ENCODE results near the gene STARD3NL.
"Not testable (repeated sequence)": the region's sequence is repeated elsewhere in the genome, so short reads cannot be mapped to it uniquely, and the experiment has no call there.

STARD3NL gene

DNA sequence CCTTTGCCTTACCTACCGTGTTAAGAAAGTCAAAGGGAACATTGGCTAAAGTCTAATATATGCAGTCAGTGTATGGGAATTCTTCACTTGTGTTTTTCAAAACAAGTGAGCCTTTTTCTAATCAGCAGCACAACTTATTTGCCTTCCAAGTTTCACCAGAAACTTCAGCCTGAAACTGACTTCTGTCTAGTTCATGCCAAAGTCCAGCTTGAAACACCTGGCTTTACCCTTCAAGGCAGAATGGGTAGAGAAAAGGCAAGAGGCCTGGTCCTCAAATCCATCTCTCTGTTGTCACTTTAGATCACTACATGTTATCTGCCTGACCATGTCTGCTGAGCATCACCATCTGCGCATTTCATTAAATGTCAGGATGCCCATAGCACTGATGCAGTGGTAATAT is 92.4 kb downstream of the STARD3NL start:
- DNase-seq, result not testable (repeated sequence)

DNA sequence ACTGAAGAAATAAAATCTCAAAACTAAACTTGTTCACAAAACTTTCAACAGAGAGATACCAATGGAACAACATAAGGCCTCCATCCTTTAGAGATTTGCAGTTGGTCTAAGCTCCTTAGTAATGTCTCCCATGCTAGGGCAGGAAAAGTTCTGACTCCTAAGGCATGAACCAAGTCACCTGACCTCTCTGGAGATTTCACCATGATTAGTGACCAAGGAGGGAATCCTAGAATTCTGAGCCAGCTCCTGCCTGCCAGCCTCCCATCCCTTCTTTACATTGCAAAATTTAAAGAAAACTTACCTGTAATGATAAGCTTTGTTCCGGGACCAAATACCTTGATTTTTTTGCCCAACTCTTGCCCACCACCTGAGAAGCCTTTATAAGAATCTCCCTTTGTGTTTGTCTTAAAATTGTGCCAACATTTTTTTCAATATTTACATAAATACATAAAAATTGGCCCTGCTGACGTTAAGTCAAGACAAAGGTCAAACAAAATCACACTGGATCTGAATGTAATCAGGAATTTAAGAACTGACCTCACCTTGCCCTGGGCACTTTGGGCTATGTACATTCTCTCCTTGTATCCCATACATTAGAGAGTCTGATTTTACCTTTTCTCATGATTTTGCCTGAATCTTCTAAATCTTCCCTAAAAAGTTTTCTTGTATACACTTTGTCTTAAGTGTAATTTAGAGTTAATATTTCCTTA is 95.4 kb downstream of the STARD3NL start, which contains the start of gene TARP:
TSS of gene TARP (minus strand) at position 351 of the 710 bp plus-strand sequence.
- no peak for DNase-seq

DNA sequence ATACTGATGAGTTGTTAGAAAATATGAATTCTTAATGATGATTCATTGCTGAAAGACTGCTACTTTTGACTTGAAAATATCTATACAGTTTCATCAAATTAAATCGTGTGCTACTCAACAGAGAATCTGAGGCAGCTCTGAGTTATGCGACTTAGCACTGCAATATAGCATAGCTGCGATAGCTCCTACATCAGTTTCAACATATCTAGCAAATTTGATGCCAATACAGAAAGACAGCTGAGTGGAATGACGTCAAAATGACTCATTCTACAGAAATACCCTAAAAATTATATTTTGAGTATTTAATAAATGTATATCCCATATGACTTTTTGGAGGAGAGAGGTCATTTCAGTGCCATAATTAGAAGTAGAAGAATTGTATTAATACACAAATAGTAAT is 96.4 kb downstream of the STARD3NL start:
- no peak for DNase-seq

DNA sequence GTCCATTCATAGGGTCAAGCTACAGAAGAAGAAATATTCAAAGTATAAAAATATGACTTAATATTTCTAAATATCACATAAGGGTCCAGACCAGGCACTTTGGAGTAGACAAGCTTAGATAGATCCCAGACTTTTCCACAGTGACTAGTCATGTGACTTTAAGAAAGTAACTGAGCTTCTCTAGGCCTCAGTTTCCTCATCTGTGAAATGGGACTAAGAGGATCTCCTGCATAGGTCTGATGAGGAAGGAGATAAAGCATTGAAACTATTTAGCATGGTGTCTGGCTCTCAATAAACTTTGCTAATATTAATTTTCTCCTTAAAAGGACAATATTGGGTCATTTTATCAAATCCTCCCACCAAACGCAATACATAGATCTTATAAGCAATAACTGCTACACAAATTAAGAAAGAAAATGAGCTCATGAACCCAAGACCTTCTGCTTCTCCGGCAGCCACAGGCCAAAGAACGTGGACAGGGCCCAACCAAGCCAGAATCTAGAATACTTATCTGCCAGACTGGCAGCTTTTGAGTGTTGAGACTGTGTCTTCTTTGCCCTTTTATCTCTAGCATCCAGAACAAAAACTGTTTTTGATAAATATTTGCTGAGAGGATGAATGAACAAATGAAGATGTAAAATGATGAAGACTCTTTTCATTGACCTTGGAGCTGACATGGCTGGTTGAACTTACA is 97.0 kb downstream of the STARD3NL start:
- no peak for DNase-seq

DNA sequence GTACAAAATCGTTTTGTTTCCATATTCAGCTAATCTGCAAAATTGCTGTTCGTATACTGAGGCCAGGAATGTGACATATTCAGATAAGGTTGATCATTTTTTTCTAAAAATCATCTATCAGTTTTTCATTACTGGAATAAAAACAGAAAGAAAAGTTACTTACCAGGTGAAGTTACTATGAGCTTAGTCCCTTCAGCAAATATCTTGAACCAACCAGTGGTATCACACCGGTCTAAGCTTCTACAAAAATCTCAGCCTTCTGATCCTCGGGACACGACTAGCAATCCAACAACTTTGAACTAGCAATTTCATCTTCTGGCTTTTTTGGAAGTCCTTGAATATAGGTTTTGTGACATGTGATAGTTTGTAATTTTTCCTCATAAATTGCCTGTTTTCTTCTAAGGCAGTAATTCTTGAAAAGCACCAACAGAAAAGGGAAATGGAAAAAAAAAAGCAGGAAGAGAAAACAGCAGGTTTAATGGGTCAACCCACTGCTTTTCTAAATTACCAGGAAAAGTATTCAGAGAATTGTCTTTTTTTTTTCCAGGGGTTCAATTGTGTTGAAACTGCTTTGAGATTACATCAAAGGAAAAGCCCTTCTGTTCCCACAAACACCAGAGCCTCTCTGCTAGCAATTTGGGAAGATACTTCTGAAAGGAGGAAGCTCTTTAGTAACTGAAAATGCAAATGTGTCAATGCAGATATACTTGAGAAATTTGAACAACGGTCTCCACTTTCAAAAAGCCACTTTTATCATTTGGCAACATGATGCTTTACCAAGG is 98.2 kb downstream of the STARD3NL start:
- DNase-seq, result no peak

DNA sequence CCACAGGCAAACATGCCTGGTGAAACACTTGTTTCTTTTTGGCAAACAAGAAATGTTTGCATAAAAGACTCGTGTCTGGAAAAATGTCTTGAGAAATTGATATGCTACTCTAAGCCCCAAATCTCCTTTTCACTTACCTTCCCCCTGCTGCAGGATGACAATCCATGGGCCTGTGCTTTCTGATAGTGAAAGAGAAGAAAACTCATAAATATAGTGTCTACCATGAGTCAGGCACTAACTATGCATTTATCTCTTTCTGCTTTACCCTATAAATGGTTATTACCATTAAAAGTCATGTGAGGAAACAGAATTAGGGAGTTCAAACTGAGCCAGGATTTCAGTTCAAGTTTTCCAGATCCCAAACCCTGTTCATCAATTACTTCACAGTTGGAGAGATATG is 102.0 kb downstream of the STARD3NL start:
- no peak for DNase-seq
